HG03558 (cell line): ENCODE measurements around the gene USP31.
"Not testable (repeated sequence)": the region's sequence is repeated elsewhere in the genome, so short reads cannot be mapped to it uniquely, and the experiment has no call there.

Experiments
- ATAC-seq: cut with Tn5 transposase; IDR thresholded peaks from one replicate; pipeline ENCODE4 v1.9.1; 2021; ENCODE audit warnings: moderate number of reproducible peaks; ENCODE audit not compliant: unreplicated experiment; ENCODE audit errors: extremely low read depth

Gene USP31

DNA sequence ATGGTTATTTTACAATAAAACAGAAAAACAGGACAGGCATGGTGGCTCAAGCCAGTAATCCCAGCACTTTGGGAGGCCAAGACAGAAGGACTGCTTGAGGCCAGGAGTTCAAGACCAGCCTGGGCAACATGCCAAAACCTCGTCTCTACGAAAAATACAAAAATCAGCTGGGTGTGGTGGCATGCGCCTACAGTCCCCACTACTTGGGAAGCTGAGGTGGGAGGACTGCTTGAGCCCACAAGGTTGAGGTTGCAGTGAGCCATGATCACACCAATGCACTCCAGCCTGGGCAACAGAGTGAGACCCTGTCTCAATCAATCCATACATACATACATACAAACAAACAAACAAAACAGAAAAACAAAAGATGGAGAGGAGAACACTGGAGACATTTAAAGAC is 45.6 kb downstream of the USP31 start:
- ATAC-seq = no peak

DNA sequence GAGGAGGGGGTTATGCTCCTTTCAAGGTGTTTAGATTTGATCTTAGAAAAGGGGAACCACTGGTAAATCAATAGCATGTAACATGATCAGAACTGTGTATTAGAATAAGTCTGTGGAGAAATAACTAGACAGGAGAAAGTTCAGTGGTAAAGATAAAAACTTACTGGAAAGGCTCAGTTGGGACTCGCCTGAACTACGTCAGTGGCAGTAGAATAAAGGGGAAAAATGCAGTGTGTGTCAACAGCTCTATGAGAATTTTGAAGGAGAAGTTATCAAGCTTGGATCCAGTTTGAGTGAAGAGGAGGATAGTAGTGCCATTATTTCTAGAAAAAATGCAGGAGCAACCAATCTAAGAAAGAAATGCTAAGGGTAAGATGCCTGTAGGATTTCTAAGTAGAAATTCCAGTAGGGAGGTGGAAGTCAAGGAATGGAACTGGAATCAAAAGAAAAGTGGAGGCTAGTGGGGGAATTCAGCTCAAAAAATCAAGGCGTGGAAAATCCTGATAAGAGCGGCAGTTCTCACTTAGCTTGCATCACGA is 48.2 kb downstream of the USP31 start:
- ATAC-seq = no peak

DNA sequence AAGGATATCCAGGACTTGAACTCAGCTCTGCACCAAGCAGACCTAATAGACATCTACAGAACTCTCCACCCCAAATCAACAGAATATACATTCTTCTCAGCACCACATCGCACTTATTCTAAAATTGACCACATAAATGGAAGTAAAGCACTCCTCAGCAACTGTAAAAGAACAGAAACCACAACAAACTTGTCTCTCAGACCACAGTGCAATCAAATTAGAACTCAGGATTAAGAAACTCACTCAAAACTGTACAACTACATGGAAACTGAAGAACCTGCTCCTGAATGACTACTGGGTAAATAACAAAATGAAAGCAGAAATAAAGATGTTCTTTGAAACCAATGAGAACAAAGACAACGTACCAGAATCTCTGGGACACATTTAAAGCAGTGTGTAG is 52.8 kb downstream of the USP31 start:
- not testable (repeated sequence) for ATAC-seq

DNA sequence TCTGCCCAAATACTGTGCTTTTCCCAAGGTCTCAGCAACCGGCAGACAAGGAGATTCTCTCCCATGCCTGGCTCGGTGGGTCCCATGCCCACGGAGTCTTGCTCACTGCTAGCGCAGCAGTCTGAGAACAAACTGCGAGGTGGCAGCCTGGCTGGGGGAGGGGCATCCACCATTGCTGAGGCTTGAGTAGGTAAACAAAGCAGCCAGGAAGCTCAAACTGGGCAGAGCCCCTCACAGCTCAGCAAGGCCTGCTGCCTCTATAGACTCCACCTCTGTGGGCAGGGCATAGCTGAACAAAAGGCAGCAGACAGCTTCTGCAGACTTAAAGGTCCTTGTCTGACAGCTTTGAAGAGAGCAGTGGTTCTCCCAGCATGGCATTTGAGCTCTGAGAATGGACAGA is 55.1 kb downstream of the USP31 start:
- ATAC-seq = not testable (repeated sequence)

DNA sequence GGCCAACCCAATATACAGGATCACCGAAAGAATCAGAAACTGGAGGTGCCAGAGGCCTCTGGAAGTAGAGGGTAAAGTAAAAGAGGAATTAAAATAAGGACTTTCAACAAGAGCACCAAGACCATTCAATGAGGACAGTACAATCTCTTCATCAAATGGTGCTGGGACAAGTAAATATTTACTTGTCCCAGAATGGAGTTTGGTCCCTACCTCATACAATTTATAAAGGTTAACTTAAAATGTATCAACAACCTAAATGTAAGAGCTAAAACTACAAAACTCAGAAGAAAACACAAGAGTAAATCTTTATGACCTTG is 56.5 kb downstream of the USP31 start:
- no peak for ATAC-seq

DNA sequence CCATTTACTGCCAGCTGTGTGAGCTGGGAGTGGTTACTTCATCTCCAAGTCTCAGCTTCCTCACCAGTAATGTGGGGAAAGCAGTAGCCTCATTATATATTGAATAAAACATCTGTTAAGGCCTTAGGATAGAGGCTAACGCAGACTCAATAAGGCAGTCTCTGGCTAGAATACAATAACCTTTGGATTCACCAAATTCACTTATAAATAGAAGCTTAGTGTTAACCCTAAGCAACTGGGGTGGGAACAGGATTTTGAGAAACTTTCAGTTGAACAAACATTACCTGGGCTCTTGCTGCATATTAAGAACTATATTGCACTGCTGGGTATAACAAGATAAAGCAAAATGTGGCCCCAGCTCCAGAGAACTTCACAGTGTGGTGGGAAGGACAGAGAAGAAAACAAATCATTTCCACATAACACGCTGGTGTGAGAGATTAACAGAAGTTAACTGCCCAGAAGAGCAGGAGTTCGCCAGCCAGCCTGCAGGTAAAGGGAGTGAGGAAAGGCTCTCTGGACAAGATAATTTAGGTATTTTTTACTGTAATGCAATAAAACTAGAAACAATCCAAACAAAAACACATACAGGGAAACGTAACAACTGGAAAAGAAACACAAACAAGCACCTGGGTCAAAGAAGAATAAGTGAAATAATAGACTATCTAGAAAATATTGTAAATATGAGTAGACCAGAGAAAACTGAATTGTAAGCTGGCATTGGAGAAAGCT is 57.0 kb downstream of the USP31 start:
- no peak for ATAC-seq

DNA sequence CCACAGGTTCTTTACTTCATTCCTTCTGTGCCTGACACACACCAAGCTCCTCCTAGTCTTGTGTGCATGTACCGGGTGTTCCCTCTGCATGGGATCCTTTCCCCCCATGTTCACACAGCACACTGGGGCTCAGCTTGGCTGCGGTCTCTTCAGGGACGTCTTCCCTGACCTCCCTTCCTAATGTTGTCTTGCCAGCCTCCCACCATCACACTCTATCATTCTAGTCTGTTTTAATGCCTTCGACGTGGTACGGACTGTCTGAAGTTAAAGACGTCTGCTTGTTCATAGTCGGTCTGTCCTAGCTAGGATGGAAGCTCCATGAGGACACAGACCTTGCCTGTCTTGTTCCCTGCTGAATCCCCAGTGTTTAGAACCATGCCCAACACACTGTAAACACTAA is 60.1 kb downstream of the USP31 start:
- no peak for ATAC-seq

DNA sequence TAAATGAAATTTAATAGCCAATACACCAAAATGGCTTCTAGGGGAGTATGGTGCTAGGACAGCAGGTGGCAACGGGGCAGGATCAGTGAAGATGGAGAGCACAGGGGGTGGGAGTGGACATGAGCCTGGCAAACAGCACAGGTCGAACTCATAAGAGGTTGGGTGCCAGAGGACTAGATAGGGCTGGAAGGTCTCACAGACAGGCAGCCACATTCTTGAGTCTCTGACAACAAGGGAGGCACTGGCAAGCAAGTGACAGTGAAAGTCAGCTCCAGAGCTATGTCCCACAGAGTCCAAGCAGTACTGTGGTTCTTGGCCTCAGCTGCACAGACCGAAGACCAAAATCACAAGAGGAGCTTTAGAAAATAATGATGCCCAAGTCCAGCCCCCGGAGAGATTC is 61.2 kb downstream of the USP31 start:
- no peak for ATAC-seq

DNA sequence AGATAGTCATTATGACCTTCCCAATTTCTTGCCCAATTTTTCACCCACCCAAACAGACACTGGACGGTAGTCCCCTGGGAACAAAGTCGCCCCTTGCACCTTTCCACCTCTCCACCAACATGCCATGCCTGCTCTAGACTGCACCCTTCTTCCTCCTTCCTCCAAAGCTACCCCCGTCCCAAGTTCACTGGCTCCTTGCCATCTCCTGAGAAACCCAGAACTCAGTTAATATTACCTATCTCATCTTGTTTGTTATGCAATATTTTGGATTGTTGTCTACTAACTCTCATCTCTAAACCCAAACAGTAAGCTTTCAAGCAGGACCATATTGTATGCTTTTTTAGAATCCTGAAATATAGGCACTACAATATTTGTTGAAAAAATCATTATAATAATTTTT is 63.3 kb downstream of the USP31 start:
- ATAC-seq = no peak

DNA sequence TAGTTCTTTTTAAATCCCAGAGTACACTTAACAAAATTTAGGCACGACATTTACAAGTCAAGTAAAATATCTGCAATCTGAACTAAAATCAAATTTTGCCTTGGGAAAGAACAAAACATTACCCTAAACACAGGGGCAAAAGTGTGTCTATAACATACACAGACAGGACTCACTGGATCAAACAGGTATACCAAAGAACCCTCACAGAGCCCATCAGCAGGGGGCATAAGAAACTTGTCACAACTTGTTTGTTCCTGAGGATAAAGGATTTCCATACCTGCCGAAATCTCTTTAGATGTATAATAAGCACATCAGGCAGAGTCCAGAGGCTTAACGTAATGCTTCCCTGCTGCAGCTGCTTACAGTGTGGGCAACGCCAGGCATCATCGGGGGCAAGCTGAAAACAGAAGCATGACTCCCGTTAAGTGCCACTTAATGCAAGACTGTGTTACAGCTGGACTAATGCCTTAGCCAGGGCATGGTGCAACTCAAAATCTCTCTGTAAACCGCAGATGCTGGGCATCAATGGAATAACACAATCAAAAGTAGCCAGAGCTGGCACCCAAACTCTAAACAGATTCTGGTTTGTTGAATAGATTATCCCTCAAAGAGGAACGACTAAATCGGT is 67.0 kb downstream of the USP31 start:
- ATAC-seq = no peak

DNA sequence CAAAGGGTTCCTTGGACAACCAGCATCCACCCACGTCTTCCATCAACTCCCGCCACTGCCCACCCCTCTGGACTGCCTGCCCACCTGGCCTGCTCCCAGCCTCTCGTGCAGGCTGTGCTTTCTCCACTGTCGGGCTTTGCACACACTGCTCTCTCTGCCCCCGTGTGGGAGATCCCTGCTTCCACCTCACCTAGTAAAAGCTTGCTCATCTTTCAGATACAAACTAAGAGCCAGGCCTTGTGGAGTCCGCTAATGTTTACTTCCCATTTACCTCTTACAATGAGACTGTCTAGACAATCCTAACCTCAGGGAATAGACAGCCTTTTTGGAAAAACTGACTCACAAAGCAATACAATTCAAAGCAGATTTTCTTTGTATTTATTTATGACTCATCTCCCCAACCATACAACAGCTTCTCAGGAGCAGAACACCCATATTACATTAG is 67.6 kb downstream of the USP31 start:
- ATAC-seq = no peak

DNA sequence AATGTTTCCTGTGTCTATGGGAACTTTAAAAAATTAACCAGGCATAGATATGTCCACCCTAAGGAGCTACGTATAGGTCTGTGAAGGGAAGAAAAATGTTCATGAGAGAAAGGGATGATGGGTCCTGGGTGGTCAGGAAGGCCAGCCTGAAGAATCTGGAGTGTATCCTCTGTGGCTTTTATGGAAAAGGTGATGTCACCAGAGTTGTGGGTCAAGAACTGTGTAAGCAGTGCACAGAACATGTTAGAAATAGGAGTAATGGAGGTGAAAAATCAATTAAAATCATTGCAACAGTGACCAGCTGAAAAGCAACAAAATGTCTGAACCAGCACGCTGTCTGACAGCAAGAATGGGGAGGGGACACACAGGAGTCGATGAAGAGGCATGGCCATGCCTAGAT is 68.5 kb downstream of the USP31 start:
- ATAC-seq = no peak

DNA sequence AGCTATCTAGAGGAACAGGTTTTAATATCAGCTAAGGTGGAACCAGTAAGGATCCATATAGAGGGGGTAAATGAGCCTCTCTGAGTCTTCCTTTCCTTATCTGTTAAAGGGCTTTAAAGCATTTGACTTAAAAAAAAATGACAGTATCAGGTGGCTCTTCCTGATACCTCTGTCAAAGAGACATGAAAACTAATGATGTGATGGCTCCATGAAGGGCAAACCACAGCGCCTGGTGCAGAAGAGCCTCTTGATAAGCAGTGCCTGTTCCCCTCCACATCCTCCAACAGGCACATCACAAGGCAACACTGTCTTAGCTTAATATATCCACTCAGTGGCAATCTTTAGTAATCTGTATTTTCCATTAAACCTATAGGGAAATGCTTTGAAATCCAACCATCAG is 68.9 kb downstream of the USP31 start:
- ATAC-seq = no peak

DNA sequence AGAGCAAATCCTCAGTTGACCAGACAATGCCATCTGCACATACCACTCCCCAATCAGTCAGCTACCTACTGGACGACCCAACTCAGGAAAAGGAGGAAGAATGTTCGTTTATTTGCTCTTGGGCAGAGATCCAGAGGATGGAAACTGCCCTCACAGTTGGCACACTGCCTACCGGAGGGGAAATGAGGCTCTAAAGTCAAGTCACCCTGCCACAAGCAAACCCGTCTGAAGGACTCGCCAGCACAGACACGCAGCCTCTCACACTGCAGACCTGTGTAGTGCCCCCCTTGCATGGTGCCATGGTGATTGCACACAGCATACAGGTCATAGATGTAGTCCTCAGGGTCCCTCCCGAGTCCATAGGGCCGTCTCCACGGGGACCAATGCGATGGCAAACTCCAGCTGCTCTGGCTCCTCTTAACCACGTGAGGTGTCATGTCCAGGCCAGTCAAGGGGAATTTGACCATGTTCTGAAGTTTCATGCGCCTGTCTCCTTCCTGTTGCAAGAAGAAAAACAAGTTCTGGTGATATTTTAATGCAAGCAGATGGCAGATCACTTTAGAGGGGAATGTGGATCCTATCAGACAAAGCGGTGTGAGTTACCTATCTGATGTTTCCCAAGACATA is 69.5 kb downstream of the USP31 start:
- no peak for ATAC-seq

DNA sequence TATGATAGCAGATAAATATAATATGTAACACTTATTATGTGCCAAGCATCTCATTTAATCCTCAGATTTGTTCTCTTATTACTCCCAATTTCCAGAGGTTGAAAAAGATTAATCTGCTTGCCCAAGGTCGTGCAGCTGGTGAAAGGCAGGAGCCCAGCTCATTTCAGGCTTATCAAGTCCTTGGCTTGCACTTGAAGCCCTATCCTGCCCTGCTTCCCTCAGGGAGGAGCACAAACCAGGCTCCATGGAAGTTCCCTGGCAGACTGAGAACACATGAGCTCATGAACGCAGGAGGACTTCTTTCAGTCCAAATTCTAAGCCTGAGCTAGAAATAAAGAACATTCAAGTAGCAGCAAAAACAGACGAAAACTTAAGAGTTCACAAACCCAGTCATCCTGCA is 74.8 kb downstream of the USP31 start:
- ATAC-seq = no peak

DNA sequence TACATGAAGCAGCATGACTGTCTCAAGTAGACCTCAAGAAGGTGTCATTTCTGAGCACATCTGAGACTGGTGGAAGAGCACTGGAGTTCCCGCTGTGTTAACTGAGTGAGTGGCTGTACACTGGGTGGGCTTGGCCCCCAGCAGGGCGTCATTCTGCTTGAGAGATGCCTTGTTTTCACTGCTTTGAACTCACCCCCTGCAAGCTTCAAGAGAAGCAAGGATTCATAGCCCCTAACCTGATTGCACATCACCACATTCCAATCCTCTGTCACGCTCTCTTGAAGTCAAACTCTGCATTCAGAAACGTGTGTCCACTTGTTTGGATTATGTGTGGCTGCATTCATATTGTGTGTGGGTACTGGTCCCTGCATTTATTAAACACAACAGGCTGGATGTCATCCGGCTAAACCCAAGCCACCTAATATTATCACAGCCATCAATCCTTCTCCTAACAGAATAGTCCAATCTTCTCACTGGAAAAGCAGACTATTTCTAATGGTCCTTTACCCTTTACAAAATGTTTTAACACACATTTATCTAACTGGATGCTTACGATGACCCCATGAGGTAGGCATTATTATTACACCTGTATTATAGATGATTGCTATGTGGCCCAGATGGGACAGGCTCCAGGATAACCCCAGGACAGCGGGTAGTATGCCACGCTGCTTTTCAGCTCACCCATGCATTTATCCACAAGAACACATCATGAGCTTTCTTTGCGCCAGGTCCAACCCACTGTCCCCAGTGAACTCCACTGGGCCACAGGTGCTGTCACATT is 76.3 kb downstream of the USP31 start:
- no peak for ATAC-seq

DNA sequence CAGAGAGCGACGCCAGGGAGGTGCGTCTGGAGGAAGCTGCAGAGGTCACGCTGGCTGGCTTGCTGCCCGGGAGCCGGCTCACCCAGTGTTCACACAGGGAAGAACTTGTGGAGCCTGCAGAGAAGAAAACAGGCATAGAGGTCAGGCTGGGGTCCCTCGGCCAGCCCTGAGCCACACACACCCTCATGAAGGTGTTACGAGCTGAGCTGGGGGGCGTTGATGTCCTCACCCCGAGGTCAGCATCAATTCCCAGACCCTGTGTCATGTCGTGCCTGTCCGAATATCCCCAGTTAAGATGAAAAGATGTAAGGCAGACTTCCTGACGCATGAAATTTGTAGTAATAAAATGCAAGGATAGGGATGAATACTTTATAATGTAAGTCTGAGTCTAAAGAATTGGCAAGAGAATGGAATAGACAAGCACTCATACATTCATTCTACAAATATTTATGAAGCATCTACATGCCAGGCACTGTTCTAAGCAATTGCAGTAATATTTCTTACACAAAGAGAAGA is 77.1 kb downstream of the USP31 start:
- no peak for ATAC-seq

DNA sequence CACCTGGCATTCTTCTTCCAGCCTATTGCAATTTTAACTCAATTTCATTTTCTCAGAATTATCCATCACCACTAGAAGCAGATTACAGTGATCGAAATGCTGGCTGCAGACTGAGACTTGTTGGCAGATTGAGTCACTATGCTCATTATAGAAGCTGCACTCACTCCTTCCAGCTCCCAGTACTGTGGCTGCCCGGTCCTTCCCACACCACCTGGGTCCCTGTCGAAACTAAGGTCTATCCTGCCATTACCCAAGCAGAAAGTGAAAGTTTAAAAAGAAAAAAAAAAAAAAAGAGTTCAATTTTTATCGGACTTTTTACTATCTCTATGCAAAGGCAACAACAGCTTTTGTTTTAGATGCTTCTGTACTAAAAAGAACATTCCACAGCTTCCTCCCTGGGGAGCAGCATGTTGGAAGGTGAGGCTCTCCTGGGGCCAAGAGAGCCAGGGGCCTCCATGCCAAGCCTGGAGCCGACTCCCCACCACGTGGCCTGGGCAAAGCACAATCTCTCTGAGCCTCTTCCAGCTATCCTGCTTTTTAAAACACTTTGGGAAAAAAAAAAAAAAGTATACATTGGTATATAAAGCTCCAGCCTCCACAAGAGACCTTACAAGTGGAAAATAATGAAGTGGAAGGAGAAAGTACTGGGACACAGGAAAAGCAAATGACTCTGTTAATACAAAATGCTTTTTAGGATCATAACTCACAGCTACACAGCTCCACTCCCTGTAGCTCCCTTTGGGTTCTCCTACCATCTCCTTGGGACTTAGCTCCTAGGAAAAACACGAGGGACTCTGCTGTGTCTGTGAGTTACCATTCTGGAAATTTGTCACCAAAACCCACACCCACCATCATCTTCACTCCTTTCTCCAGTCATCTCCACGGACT is 77.8 kb downstream of the USP31 start:
- ATAC-seq = no peak

DNA sequence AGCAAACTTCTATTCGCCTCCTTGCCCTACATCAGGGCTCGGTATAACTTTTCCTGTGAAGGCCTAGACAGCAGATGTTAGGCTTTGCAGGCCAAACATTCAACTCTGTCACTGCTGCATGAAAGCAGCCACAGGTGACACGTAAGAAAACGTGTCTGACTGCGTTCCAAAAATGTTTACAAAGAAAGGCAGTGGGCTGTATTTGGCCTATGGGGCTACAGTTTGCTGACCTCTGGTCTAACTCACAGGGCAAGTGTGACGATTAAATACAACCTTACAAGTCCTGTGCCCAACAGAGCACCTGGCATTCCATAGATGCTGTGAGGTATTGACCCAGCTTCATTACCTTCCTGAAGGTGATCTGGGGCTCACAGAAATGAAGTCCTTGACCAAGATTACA is 79.4 kb downstream of the USP31 start:
- no peak for ATAC-seq
